AG04449 (cell line): ENCODE measurements around the gene ANKRD65.

Source experiments
- CTCF ChIA-PET: fragments of 350-600 bp; formaldehyde crosslinking; extraction: SDS; loops from one replicate; lab custom pipeline; 2021; ENCODE audit warnings: antibody characterized with exemption; lab: Yijun Ruan, JAX
- POLR2A ChIA-PET: fragments of 400-600, 350-600 bp; formaldehyde crosslinking; extraction: SDS; loops from one replicate; lab custom pipeline; 2020; ENCODE audit warnings: antibody characterized with exemption, inconsistent platforms; lab: Yijun Ruan, JAX
- DNase-seq: peaks from one replicate; pipeline ENCODE4 v3.0.0-alpha.2; 2010; ENCODE audit warnings: low read depth, low spot score
- H3K4me3 ChIP-seq: 2 replicates; pipeline ENCODE4 v1.5.1; 2011; ENCODE audit warnings: low read depth, mild to moderate bottlenecking, control low read depth, low read length
- TF ChIP-seq, protein P1 (sequence below): IDR thresholded peaks from one replicate; pipeline ENCODE4 v1.5.1; 2011; ENCODE audit warnings: mild to moderate bottlenecking, moderate library complexity, low read length, control low read depth, inconsistent platforms; ENCODE audit not compliant: insufficient read depth; ENCODE audit errors: missing control alignments

Gene ANKRD65

DNA sequence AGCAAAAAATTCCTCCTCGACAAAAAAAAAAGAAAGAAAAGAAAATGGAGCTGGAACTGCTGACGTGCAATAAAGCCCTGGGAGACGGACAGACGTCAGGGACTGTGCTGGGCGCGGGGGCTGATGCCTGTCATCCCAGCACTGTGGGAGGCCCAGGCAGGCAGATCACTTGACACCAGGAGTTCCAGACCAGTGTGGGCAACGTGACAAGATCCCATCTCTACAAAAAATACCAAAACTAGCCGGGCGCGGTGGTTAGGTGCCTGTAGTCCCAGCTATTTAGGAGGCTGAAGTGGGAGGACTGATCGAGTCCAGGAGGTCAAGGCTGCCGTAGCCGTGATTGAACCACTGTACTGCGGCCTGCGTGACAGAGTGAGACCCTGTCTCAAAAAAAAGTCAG is 3.6 kb upstream of the ANKRD65 start:
- CTCF ChIA-PET: no interaction called here
- H3K4me3 ChIP-seq: no peak overlapping the region
- POLR2A ChIA-PET: no interaction called here
- TF ChIP-seq, protein P1, sequence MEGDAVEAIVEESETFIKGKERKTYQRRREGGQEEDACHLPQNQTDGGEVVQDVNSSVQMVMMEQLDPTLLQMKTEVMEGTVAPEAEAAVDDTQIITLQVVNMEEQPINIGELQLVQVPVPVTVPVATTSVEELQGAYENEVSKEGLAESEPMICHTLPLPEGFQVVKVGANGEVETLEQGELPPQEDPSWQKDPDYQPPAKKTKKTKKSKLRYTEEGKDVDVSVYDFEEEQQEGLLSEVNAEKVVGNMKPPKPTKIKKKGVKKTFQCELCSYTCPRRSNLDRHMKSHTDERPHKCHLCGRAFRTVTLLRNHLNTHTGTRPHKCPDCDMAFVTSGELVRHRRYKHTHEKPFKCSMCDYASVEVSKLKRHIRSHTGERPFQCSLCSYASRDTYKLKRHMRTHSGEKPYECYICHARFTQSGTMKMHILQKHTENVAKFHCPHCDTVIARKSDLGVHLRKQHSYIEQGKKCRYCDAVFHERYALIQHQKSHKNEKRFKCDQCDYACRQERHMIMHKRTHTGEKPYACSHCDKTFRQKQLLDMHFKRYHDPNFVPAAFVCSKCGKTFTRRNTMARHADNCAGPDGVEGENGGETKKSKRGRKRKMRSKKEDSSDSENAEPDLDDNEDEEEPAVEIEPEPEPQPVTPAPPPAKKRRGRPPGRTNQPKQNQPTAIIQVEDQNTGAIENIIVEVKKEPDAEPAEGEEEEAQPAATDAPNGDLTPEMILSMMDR: no peak
- DNase-seq: no peak

- CTCF ChIA-PET: interaction anchor here (1.2 to 2.3 kb wide), 2 partner anchors 19 to 24 kb away, joined by 3 to 10 read pairs; no protein-coding TSS in a partner anchor
- H3K4me3 ChIP-seq: no peak overlapping the region
- TF ChIP-seq, protein P1: no peak
- no peak for DNase-seq
- POLR2A ChIA-PET: no interaction called here
Observed at GRCh38 chr1:1423245-1423597, 2.1 kb upstream of the ANKRD65 start.

GRCh38 chr1:1422465-1423244 is 1.6 kb upstream of the ANKRD65 start:
- ChIA-PET POLR2A (no interaction called here), CTCF (interaction anchor here (1.2 to 2.3 kb wide), 2 partner anchors 19 to 23 kb away, joined by 3 to 10 read pairs; no protein-coding TSS in a partner anchor)
- TF ChIP-seq, protein P1: no peak
- no peak overlapping the region for H3K4me3 ChIP-seq
- no peak for DNase-seq

DNA sequence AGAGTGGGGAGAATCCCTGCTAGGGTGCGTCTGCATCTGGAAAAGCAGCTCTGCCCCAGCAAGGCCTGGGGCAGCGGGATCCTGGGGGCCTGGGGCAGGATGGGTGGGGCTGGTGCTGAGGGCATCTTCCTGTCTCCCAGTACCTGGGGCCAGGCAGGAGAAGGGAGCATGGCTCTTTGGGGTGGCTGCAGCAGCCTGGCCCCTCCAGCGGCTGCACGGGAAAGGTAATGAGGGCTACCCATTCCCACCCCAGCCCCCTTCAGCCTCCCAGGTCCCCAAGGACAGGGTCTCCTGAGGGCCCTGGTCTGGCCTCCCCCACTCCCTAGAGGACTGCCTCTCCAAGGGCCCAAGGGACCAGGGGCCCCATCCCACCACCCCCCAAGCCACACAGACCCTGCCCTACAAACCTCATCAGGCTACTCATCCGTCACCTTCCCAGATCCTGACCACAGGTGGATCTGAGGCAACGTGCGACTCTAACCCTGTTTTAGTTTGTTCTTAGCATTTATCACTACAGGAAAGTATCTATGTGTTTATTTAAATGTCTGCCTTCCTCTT is 910 bp upstream of the ANKRD65 start:
- DNase-seq: no peak
- POLR2A ChIA-PET: no interaction called here
- H3K4me3 ChIP-seq: no peak overlapping the region
- TF ChIP-seq, protein P1: no peak
- CTCF ChIA-PET: interaction anchor here (2.3 kb wide), 1 partner anchor 20 kb away, joined by 10 read pairs; no protein-coding TSS in a partner anchor

- ChIA-PET CTCF (interaction anchor here (1.1 to 2.2 kb wide), 2 partner anchors 20 to 84 kb away, joined by 3 to 5 read pairs; no protein-coding TSS in a partner anchor), POLR2A (no interaction called here)
- TF ChIP-seq, protein P1: no peak
Observed at GRCh38 chr1:1420654-1421141, 378 bp downstream of the ANKRD65 start.

More at GRCh38 chr1:1420654-1421141, 378 bp downstream of the ANKRD65 start:
- no peak overlapping the region for H3K4me3 ChIP-seq
- DNase-seq: no peak
